Urinary bladder (tissue), 4 donors: ENCODE data around the gene HID1. TPM values are rescaled to one million over a fixed set of nuclear protein-coding genes. Genes with fewer than 3 reads are reported as not detected.
A peak's percentile ranks its signal among the peaks of the same experiment; 100 is the strongest.

Source experiments
- DNase-seq: peaks from one replicate; pipeline ENCODE4 v3.0.0-alpha.2; 2015; ENCODE audit errors: extremely low spot score
- H3K27ac ChIP-seq: one replicate; pipeline ENCODE4 v1.5.1; 2013; ENCODE audit warnings: low read depth, mild to moderate bottlenecking, moderate library complexity
- H3K36me3 ChIP-seq: one replicate; pipeline ENCODE4 v1.6.1; 2013; ENCODE audit warnings: mild to moderate bottlenecking, moderate library complexity; ENCODE audit not compliant: insufficient read depth
- H3K4me1 ChIP-seq: one replicate; pipeline ENCODE4 v1.6.1; 2013; ENCODE audit warnings: mild to moderate bottlenecking, moderate library complexity; ENCODE audit not compliant: insufficient read depth
- H3K4me3 ChIP-seq: one replicate; pipeline ENCODE4 v1.5.1; 2013; ENCODE audit warnings: low read depth, low read length
- WGBS: extraction: QIAGEN DNeasy Blood & Tissue Kit; methylation state at CpG from one replicate; pipeline ENCODE4 v1.1.7; 2013; 5-methylcytosine and 5-hydroxymethylcytosine counted together
- polyA plus RNA-seq: library from polyadenylated mRNA; stranded (reverse); fragments of 200-250 nt; gene quantifications from one replicate; pipeline ENCODE4 v1.2.3, GENCODE V29; 2013
- total RNA-seq: library from RNA; depleted of rRNA; stranded (reverse); fragments of >200 nt; gene quantifications from one replicate; pipeline ENCODE4 v1.2.3, GENCODE V29; 2014
- donor health status: healthy with polysubstance abuse.
- donor health status: healthy.

Gene HID1
- total and polyA plus RNA-seq, 2 donors, result 5.7 to 13.4 TPM

DNA sequence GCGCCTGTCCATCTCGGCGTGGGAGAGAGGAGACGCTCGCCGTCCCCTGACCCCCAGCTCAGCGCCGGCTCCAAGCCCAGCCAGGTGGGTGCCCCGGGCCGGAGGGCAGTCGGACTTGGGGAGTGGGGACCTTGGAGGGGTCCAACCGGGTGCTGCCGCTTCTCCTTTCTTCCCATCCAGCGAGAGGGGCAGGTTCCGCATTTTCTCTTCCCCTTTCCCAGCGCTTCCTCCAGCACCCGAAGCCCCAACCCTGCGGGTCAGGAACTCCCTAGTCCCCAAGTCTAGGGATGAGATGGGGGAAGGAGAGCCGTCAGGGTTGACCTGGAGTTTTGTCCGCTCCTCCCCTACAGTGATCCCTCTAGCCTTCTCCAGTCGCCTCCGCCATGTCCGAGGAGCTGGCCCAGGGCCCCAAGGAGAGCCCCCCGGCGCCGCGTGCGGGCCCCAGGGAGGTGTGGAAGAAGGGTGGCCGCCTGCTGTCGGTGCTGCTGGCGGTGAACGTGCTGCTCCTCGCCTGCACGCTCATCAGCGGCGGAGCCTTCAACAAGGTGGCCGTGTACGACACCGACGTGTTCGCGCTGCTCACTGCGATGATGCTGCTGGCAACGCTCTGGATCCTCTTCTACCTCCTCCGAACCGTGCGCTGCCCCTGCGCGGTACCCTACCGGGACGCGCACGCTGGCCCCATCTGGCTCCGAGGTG lies 48.2 kb downstream of the HID1 start, which contains the start of gene OTOP2:
Gene OTOP2 (plus strand): TSS at position 24 of the 699 bp plus-strand sequence. CDS start 360 bp downstream, at position 384.
- H3K36me3 ChIP-seq, result no peaks in the 10 kb centered on the region
- H3K4me3 ChIP-seq, result peak within 1 kb of the TSS; percentile 28
- no peak for DNase-seq
- no peaks in the 10 kb centered on the region for H3K4me1 ChIP-seq
- 2% methylated on average over 54 of the region's 54 CpGs for WGBS
- no peak within 1 kb of the TSS for H3K27ac ChIP-seq

GRCh38 chr17:74923538-74924249 lies 48.9 kb downstream of the HID1 start:
- no peaks in the 10 kb centered on the region for H3K36me3 ChIP-seq
- H3K4me1 ChIP-seq, result no peaks in the 10 kb centered on the region
- DNase-seq, result no peak
- 2% methylated on average over 59 of the region's 59 CpGs for WGBS
- H3K27ac ChIP-seq, result no peak overlapping the region
- peak overlapping the region; percentile 28 for H3K4me3 ChIP-seq

DNA sequence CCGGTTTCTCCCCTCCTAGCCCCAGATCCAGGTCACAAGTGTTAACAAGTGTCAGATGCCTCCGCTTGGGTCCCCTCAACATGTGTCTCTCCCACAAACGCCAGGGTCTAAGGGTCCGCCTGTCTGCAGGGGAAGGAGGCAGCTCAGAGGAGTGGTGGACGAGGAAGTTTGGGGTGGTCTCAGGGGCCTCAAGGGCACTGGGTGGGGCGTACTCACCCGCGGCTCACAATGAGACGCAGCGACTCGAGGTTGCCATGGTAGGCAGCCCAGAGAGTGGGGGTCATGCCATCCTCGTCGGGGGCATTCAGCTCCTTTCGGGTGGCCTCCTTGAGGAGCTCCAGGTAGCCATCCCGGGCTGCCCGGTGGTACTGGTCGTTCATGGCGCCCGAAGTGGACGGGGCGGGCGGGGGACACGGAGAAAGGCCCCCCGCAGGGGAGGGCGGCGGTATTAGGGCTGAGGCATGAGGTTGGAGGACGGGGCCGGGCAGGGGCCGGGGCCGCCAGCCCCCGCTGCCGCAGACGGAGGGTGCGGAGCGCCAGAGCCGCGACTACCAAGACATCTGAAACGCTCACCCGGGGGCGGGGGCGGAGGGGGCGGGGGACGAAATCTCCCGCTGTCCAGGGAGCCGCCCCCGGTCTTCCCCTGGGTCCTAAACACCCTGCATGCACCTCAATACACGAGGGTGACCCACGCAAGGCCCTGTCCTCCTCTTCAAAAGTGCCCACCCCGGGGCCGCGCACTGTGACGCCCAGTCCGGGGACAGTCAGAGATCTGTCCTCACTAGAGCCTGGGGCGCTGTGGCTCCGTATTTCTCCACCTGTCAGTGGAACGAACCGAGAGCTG lies 49.6 kb downstream of the HID1 start, which contains the start of gene USH1G:
Gene USH1G (minus strand): TSS at position 562 of the 844 bp plus-strand sequence. CDS start 182 bp downstream, at position 380.
- WGBS, result 5% methylated on average over 57 of the region's 57 CpGs
- Histone ChIP-seq H3K36me3 (no peaks in the 10 kb centered on the region), H3K4me3 (peak within 1 kb of the TSS; percentile 28), H3K4me1 (no peaks in the 10 kb centered on the region), H3K27ac (no peak within 1 kb of the TSS)
- DNase-seq, result no peak

DNA sequence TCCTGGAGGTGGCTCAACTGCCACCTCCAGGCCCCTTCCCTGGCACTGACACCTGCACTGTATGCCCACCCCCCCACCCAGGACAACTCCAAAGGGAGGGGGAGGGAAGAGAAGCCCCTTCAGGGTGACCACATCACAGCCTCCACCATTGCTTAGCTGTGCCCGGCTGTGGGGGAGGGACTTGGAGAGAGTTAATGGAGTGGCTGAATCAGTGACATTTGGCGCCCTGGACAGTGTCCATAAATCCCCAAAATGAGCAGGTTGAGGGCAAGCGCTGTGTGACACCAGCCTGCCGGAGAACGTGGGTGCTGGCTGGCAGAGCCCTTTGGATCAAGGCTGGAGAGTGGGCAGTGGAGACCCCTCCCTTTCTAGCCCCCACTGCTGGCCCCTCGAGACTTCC lies 50.4 kb downstream of the HID1 start:
- Histone ChIP-seq H3K4me1 (no peaks in the 10 kb centered on the region), H3K4me3 (no peak overlapping the region), H3K36me3 (no peaks in the 10 kb centered on the region), H3K27ac (no peak overlapping the region)
- WGBS, result 48% methylated on average over 6 of the region's 6 CpGs
- DNase-seq, result no peak

- H3K36me3 ChIP-seq, result no peaks in the 10 kb centered on the region
- no peak overlapping the region for H3K27ac ChIP-seq
- no peaks in the 10 kb centered on the region for H3K4me1 ChIP-seq
- DNase-seq, result no peak
- no peak overlapping the region for H3K4me3 ChIP-seq
- WGBS, result 95% methylated on average over 2 of the region's 2 CpGs
Observed at GRCh38 chr17:74921769-74922168, 50.8 kb downstream of the HID1 start.

GRCh38 chr17:74921026-74921681 lies 51.4 kb downstream of the HID1 start:
- 41% methylated on average over 19 of the region's 19 CpGs for WGBS
- no peak overlapping the region for H3K27ac ChIP-seq
- H3K4me3 ChIP-seq, result no peak overlapping the region
- no peaks in the 10 kb centered on the region for H3K36me3 ChIP-seq
- no peak for DNase-seq
- no peaks in the 10 kb centered on the region for H3K4me1 ChIP-seq

DNA sequence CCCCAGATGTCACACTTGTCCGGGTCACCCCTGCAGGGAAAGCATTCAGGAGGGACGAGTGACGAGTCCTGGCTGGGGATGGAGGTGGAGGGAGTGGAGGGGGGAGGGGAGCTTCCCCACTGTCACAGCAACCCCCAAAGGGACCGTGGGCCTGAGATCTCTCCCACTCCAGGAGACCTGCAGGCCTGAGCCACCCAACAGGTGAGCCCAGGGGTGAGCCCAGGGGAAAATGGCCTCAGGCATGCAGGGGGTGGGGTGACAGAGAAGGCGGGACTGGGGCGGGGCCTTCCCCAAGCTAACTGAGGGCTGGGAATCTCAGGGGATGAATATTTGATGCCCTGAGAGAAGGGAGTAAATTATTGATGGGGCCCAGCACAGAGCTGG lies 51.9 kb downstream of the HID1 start:
- Histone ChIP-seq H3K4me1 (no peaks in the 10 kb centered on the region), H3K27ac (no peak overlapping the region), H3K4me3 (no peak overlapping the region), H3K36me3 (no peaks in the 10 kb centered on the region)
- DNase-seq, result no peak
- 55% methylated on average over 6 of the region's 6 CpGs for WGBS

DNA sequence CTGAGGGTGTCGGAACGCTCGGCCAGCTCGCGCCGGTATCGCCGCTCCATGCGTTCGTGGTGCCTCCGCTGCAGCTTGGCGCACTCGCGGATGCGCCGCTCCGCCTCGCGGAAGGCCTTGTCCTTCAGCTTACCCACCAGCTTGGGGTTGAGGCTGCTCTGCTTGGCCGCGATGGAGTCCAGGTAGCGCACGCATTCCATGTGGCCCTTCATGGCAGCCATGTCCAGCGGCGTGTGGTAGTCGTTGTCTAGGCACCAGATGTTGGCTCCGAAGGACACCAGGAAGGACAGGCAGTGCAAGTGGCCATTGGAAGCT lies 52.3 kb downstream of the HID1 start:
- Histone ChIP-seq H3K27ac (no peak overlapping the region), H3K4me1 (no peaks in the 10 kb centered on the region), H3K36me3 (no peaks in the 10 kb centered on the region), H3K4me3 (no peak overlapping the region)
- WGBS, result 77% methylated on average over 27 of the region's 27 CpGs
- DNase-seq, result no peak

- H3K27ac ChIP-seq, result no peak overlapping the region
- no peak overlapping the region for H3K4me3 ChIP-seq
- DNase-seq, result no peak
- H3K36me3 ChIP-seq, result no peaks in the 10 kb centered on the region
- no peaks in the 10 kb centered on the region for H3K4me1 ChIP-seq
- 73% methylated on average over 67 of the region's 67 CpGs for WGBS
Observed at GRCh38 chr17:74919440-74920305, 52.9 kb downstream of the HID1 start.

- no peak for DNase-seq
- Histone ChIP-seq H3K36me3 (no peaks in the 10 kb centered on the region), H3K4me1 (no peaks in the 10 kb centered on the region), H3K27ac (no peak overlapping the region), H3K4me3 (no peak overlapping the region)
- WGBS, result 82% methylated on average over 5 of the region's 5 CpGs
Observed at GRCh38 chr17:74918906-74919305, 53.7 kb downstream of the HID1 start.

- 62% methylated on average over 10 of the region's 10 CpGs for WGBS
- DNase-seq, result no peak
- Histone ChIP-seq H3K4me3 (no peak overlapping the region), H3K4me1 (no peaks in the 10 kb centered on the region), H3K27ac (no peak overlapping the region), H3K36me3 (no peaks in the 10 kb centered on the region)
Observed at GRCh38 chr17:74917430-74917829, 55.1 kb downstream of the HID1 start.

- no peak overlapping the region for H3K4me3 ChIP-seq
- no peaks in the 10 kb centered on the region for H3K36me3 ChIP-seq
- 88% methylated on average over 11 of the region's 11 CpGs for WGBS
- no peaks in the 10 kb centered on the region for H3K4me1 ChIP-seq
- DNase-seq, result no peak
- no peak overlapping the region for H3K27ac ChIP-seq
Observed at GRCh38 chr17:74916851-74917199, 55.7 kb downstream of the HID1 start.
